KMS-11 (cell line): Measurements from ENCODE around the gene BZW2.

Experiments used
- H2AFZ ChIP-seq: fragments of 200-600 bp; sonication (generic); 2 replicates; pipeline ENCODE4 v1.6.1; 2016; ENCODE audit warnings: antibody characterized with exemption, mixed run types, low read depth
- H3K27ac ChIP-seq: fragments of 200-600 bp; sonication (generic); 2 replicates; pipeline ENCODE4 v1.6.1; 2016; ENCODE audit warnings: mild to moderate bottlenecking, mixed run types
- H3K27me3 ChIP-seq: fragments of 200-600 bp; sonication (generic); 2 replicates; pipeline ENCODE4 v1.6.1; 2017; ENCODE audit warnings: mild to moderate bottlenecking, low read depth, mixed run types, moderate library complexity; ENCODE audit not compliant: insufficient read depth
- H3K36me3 ChIP-seq: fragments of 200-600 bp; sonication (generic); 2 replicates; pipeline ENCODE4 v1.6.1; 2017; ENCODE audit warnings: mild to moderate bottlenecking, mixed run types; ENCODE audit not compliant: insufficient read depth
- H3K4me1 ChIP-seq: fragments of 200-600 bp; sonication (generic); 2 replicates; pipeline ENCODE4 v1.6.1; 2016; ENCODE audit warnings: mild to moderate bottlenecking, low read depth, mixed run types; ENCODE audit not compliant: poor library complexity, severe bottlenecking
- H3K4me2 ChIP-seq: fragments of 200-600 bp; sonication (generic); 2 replicates; pipeline ENCODE4 v1.7.0; 2016; ENCODE audit warnings: mild to moderate bottlenecking, mixed run types
- H3K4me3 ChIP-seq: fragments of 200-600 bp; sonication (generic); IDR thresholded peaks from 2 replicates; pipeline ENCODE4 v1.6.1; 2017; ENCODE audit warnings: low read depth, low read length, mixed read lengths; ENCODE audit not compliant: insufficient read depth
- H3K79me2 ChIP-seq: fragments of 200-600 bp; sonication (generic); 2 replicates; pipeline ENCODE4 v1.6.1; 2016; ENCODE audit warnings: low read depth, mixed run types; ENCODE audit not compliant: insufficient read depth
- H3K9ac ChIP-seq: fragments of 200-600 bp; sonication (generic); 2 replicates; pipeline ENCODE4 v1.6.1; 2016; ENCODE audit warnings: mild to moderate bottlenecking, mixed run types
- H4K20me1 ChIP-seq: fragments of 200-600 bp; sonication (generic); 2 replicates; pipeline ENCODE4 v1.6.1; 2016; ENCODE audit warnings: mild to moderate bottlenecking, mixed run types; ENCODE audit not compliant: insufficient read depth
- CTCF ChIP-seq: fragments of 200-600 bp; sonication (generic); conservative IDR thresholded peaks from 2 replicates; pipeline ENCODE4 v1.6.1; 2017; ENCODE audit warnings: low read depth, mild to moderate bottlenecking, antibody characterized with exemption, low read length, moderate library complexity, mixed read lengths

Gene BZW2

GRCh38 chr7:16710651-16711050 lies 64.7 kb downstream of the BZW2 start:
- no peak overlapping the region for H2AFZ ChIP-seq
- peaks cover 13% of the 10 kb centered on the region for H3K36me3 ChIP-seq
- H3K79me2 ChIP-seq, result no peaks in the 10 kb centered on the region
- no peak overlapping the region for H3K9ac ChIP-seq
- H3K4me3 ChIP-seq, result no peak overlapping the region
- H4K20me1 ChIP-seq, result no peaks in the 10 kb centered on the region
- H3K4me2 ChIP-seq, result no peak overlapping the region
- no peaks in the 10 kb centered on the region for H3K4me1 ChIP-seq
- H3K27me3 ChIP-seq, result no peaks in the 10 kb centered on the region
- no peak overlapping the region for H3K27ac ChIP-seq
- no peak for TF ChIP-seq CTCF

- Histone ChIP-seq H3K27ac (no peak overlapping the region), H3K4me2 (no peak overlapping the region), H2AFZ (no peak overlapping the region), H3K27me3 (no peaks in the 10 kb centered on the region), H3K4me3 (no peak overlapping the region), H3K36me3 (peaks cover 6% of the 10 kb centered on the region; the same call in 1 of the 2 replicates), H3K9ac (no peak overlapping the region), H3K4me1 (no peaks in the 10 kb centered on the region), H4K20me1 (no peaks in the 10 kb centered on the region), H3K79me2 (no peaks in the 10 kb centered on the region)
- TF ChIP-seq CTCF, result no peak
Measured at GRCh38 chr7:16711730-16712129, 65.7 kb downstream of the BZW2 start.

GRCh38 chr7:16712916-16713315 lies 66.9 kb downstream of the BZW2 start:
- Histone ChIP-seq H3K4me2 (no peak overlapping the region), H3K36me3 (no peaks in the 10 kb centered on the region), H3K4me3 (no peak overlapping the region), H3K9ac (no peak overlapping the region), H3K79me2 (no peaks in the 10 kb centered on the region), H3K27me3 (no peaks in the 10 kb centered on the region), H3K4me1 (no peaks in the 10 kb centered on the region), H4K20me1 (no peaks in the 10 kb centered on the region), H2AFZ (no peak overlapping the region), H3K27ac (no peak overlapping the region)
- no peak for TF ChIP-seq CTCF

- H3K4me2 ChIP-seq, result no peak overlapping the region
- no peaks in the 10 kb centered on the region for H4K20me1 ChIP-seq
- no peak overlapping the region for H2AFZ ChIP-seq
- no peaks in the 10 kb centered on the region for H3K79me2 ChIP-seq
- no peak overlapping the region for H3K27ac ChIP-seq
- no peaks in the 10 kb centered on the region for H3K4me1 ChIP-seq
- H3K36me3 ChIP-seq, result no peaks in the 10 kb centered on the region
- H3K9ac ChIP-seq, result no peak overlapping the region
- H3K27me3 ChIP-seq, result no peaks in the 10 kb centered on the region
- TF ChIP-seq CTCF, result no peak
- H3K4me3 ChIP-seq, result no peak overlapping the region
Measured at GRCh38 chr7:16715928-16716327, 69.9 kb downstream of the BZW2 start.
